RKO (cell line): ENCODE measurements around the gene ABCA6.
"Not testable (repeated sequence)": the region's sequence is repeated elsewhere in the genome, so short reads cannot be mapped to it uniquely, and the experiment has no call there.

Experiments
- DNase-seq: peaks from one replicate; pipeline ENCODE4 v3.0.0-alpha.2; 2016; ENCODE audit warnings: low spot score

The ABCA6 gene

GRCh38 chr17:69141431-69142174 is at the start of gene ABCA6:
TSS of gene ABCA6 (minus strand) at chr17:69141895. CDS start at chr17:69140703, 1,192 bp downstream.
- DNase-seq: no peak

GRCh38 chr17:69188796-69189195 is 47.1 kb upstream of the ABCA6 start:
- DNase-seq: no peak

- DNase-seq: no peak
Measured at GRCh38 chr17:69188064-69188463, 46.4 kb upstream of the ABCA6 start.

- no peak for DNase-seq
Measured at GRCh38 chr17:69187294-69187693, 45.6 kb upstream of the ABCA6 start.

GRCh38 chr17:69179227-69179952 is 37.7 kb upstream of the ABCA6 start:
- DNase-seq: no peak

GRCh38 chr17:69176457-69176795 is 34.7 kb upstream of the ABCA6 start:
- no peak for DNase-seq

- DNase-seq: peak; percentile 86
Measured at GRCh38 chr17:69175625-69176456, 34.1 kb upstream of the ABCA6 start.

- no peak for DNase-seq
Measured at GRCh38 chr17:69175262-69175624, 33.5 kb upstream of the ABCA6 start.

- DNase-seq: no peak
Measured at GRCh38 chr17:69173118-69173517, 31.4 kb upstream of the ABCA6 start.

GRCh38 chr17:69170377-69170776 is 28.7 kb upstream of the ABCA6 start:
- no peak for DNase-seq

- not testable (repeated sequence) for DNase-seq
Measured at GRCh38 chr17:69168642-69169041, 26.9 kb upstream of the ABCA6 start.

GRCh38 chr17:69166957-69167356 is 25.3 kb upstream of the ABCA6 start:
- no peak for DNase-seq

- DNase-seq: no peak
Measured at GRCh38 chr17:69164206-69164605, 22.5 kb upstream of the ABCA6 start.

- no peak for DNase-seq
Measured at GRCh38 chr17:69159418-69159817, 17.7 kb upstream of the ABCA6 start.

GRCh38 chr17:69154267-69154666 is 12.6 kb upstream of the ABCA6 start:
- DNase-seq: no peak

- no peak for DNase-seq
Measured at GRCh38 chr17:69150333-69150732, 8.6 kb upstream of the ABCA6 start.

GRCh38 chr17:69147460-69147859 is 5.8 kb upstream of the ABCA6 start:
- DNase-seq: no peak

GRCh38 chr17:69144331-69145255 is 2.9 kb upstream of the ABCA6 start:
- DNase-seq: no peak

- no peak for DNase-seq
Measured at GRCh38 chr17:69143683-69144231, 2.1 kb upstream of the ABCA6 start.

GRCh38 chr17:69143151-69143550 is 1.5 kb upstream of the ABCA6 start:
- no peak for DNase-seq

GRCh38 chr17:69142175-69142802 is 594 bp upstream of the ABCA6 start:
- DNase-seq: no peak
